Measurements from ENCODE around the gene IQCH. TPM values are rescaled to one million over a fixed set of nuclear protein-coding genes. Genes with fewer than 3 reads are reported as not detected.

Gene IQCH
- total RNA-seq, 1 experiment from 2014 or later: 1.9 TPM

DNA sequence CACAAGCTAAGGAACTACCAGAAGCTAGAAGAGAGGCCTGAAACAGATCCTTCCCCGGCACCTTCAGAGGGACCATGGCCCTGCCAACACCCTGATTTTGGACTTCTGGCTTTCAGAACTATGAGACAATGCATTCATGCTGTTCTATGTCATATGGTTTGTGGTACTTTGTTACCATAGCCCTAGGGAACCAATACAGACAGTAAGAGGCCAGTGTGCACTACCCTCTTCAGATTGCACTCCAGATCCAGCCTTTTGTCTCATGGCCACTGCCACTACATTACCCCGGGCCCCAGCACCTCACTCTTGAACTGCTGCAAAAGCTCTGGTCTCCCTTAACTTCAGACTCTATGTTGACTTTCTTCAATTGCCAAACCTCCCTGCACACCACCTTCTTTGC, 24.1 kb upstream of the IQCH start (continued):
- no peak for TF ChIP-seq MYBL2 (CRISPR knock-in tag; IDR thresholded peaks at IDR 0.05)
- TF ChIP-seq, protein P1, sequence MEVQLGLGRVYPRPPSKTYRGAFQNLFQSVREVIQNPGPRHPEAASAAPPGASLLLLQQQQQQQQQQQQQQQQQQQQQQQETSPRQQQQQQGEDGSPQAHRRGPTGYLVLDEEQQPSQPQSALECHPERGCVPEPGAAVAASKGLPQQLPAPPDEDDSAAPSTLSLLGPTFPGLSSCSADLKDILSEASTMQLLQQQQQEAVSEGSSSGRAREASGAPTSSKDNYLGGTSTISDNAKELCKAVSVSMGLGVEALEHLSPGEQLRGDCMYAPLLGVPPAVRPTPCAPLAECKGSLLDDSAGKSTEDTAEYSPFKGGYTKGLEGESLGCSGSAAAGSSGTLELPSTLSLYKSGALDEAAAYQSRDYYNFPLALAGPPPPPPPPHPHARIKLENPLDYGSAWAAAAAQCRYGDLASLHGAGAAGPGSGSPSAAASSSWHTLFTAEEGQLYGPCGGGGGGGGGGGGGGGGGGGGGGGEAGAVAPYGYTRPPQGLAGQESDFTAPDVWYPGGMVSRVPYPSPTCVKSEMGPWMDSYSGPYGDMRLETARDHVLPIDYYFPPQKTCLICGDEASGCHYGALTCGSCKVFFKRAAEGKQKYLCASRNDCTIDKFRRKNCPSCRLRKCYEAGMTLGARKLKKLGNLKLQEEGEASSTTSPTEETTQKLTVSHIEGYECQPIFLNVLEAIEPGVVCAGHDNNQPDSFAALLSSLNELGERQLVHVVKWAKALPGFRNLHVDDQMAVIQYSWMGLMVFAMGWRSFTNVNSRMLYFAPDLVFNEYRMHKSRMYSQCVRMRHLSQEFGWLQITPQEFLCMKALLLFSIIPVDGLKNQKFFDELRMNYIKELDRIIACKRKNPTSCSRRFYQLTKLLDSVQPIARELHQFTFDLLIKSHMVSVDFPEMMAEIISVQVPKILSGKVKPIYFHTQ (CRISPR knock-in tag; IDR thresholded peaks at IDR 0.05): no peak
- no peak for TF ChIP-seq OVOL2 (CRISPR knock-in tag; IDR thresholded peaks at IDR 0.05; ENCODE audit: borderline replicate concordance)
- TF ChIP-seq ZNF396 (CRISPR knock-in tag; IDR thresholded peaks at IDR 0.05; ENCODE audit: borderline replicate concordance): no peak
- no peak for TF ChIP-seq SOX15 (CRISPR knock-in tag; IDR thresholded peaks at IDR 0.05)
- TF ChIP-seq, protein P2, sequence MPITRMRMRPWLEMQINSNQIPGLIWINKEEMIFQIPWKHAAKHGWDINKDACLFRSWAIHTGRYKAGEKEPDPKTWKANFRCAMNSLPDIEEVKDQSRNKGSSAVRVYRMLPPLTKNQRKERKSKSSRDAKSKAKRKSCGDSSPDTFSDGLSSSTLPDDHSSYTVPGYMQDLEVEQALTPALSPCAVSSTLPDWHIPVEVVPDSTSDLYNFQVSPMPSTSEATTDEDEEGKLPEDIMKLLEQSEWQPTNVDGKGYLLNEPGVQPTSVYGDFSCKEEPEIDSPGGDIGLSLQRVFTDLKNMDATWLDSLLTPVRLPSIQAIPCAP (CRISPR knock-in tag; IDR thresholded peaks at IDR 0.05): no peak
- TF ChIP-seq GTF2I (CRISPR knock-in tag; conservative IDR thresholded peaks at IDR 0.05): no peak

DNA sequence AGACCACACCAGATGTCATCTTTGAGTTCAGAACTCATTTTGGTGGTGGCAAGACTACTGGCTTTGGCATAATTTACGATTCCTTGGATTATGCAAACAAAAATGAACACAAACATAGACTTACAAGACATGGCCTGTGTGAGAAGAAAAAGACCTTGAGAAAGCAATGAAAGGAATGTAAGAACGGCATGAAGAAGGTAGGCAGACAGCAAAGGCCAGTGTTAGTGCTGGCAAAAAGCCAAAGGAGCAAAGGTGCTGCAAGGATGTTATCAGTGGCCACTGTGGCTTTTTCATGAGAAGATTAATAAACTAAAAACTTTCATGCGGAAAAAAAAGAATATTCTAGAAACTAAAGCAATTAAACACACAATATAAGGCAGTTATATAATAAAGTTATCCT, 22.0 kb upstream of the IQCH start:
- no peak for ATAC-seq
- Mint-ChIP-seq H3K36me3 (peaks cover 36% of the 10 kb centered on the region), H3K27ac (0 out of 2 replicates have a peak overlapping the region, but pooled peaks have one; percentile 2), H3K27me3 (ENCODE audit: low read depth) (no peaks in the 10 kb centered on the region), H3K9me3 (no peaks in the 10 kb centered on the region), H3K4me3 (no peak overlapping the region), H3K4me1 (no peaks in the 10 kb centered on the region)
- POLR2A ChIA-PET: no interaction called here
- no peak for DNase-seq (ENCODE audit: low spot score)
- CTCF ChIA-PET: interaction anchor here (0.7 kb wide), 1 partner anchor 12 kb away, joined by 5 read pairs; no protein-coding TSS in a partner anchor
- TF ChIP-seq ZNF138 (CRISPR knock-in tag; conservative IDR thresholded peaks at IDR 0.05) (no peak), FOXP1 (CRISPR knock-in tag; IDR thresholded peaks at IDR 0.05; ENCODE audit: borderline replicate concordance) (no peak), NR2C2 (CRISPR knock-in tag; IDR thresholded peaks at IDR 0.05) (no peak), NFE2L1 (CRISPR knock-in tag; IDR thresholded peaks at IDR 0.05) (no peak), TEAD1 (CRISPR knock-in tag; IDR thresholded peaks at IDR 0.05) (no peak), ETV6 (CRISPR knock-in tag; IDR thresholded peaks at IDR 0.05) (no peak), GTF2I (CRISPR knock-in tag; conservative IDR thresholded peaks at IDR 0.05) (no peak), ZNF671 (CRISPR knock-in tag; IDR thresholded peaks at IDR 0.05) (no peak), CREM (CRISPR knock-in tag; IDR thresholded peaks at IDR 0.05) (no peak), MYBL2 (CRISPR knock-in tag; IDR thresholded peaks at IDR 0.05) (no peak)
- TF ChIP-seq, protein P3, sequence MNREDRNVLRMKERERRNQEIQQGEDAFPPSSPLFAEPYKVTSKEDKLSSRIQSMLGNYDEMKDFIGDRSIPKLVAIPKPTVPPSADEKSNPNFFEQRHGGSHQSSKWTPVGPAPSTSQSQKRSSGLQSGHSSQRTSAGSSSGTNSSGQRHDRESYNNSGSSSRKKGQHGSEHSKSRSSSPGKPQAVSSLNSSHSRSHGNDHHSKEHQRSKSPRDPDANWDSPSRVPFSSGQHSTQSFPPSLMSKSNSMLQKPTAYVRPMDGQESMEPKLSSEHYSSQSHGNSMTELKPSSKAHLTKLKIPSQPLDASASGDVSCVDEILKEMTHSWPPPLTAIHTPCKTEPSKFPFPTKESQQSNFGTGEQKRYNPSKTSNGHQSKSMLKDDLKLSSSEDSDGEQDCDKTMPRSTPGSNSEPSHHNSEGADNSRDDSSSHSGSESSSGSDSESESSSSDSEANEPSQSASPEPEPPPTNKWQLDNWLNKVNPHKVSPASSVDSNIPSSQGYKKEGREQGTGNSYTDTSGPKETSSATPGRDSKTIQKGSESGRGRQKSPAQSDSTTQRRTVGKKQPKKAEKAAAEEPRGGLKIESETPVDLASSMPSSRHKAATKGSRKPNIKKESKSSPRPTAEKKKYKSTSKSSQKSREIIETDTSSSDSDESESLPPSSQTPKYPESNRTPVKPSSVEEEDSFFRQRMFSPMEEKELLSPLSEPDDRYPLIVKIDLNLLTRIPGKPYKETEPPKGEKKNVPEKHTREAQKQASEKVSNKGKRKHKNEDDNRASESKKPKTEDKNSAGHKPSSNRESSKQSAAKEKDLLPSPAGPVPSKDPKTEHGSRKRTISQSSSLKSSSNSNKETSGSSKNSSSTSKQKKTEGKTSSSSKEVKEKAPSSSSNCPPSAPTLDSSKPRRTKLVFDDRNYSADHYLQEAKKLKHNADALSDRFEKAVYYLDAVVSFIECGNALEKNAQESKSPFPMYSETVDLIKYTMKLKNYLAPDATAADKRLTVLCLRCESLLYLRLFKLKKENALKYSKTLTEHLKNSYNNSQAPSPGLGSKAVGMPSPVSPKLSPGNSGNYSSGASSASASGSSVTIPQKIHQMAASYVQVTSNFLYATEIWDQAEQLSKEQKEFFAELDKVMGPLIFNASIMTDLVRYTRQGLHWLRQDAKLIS (CRISPR knock-in tag; IDR thresholded peaks at IDR 0.05; ENCODE audit: borderline replicate concordance): no peak
- TF ChIP-seq, protein P4, sequence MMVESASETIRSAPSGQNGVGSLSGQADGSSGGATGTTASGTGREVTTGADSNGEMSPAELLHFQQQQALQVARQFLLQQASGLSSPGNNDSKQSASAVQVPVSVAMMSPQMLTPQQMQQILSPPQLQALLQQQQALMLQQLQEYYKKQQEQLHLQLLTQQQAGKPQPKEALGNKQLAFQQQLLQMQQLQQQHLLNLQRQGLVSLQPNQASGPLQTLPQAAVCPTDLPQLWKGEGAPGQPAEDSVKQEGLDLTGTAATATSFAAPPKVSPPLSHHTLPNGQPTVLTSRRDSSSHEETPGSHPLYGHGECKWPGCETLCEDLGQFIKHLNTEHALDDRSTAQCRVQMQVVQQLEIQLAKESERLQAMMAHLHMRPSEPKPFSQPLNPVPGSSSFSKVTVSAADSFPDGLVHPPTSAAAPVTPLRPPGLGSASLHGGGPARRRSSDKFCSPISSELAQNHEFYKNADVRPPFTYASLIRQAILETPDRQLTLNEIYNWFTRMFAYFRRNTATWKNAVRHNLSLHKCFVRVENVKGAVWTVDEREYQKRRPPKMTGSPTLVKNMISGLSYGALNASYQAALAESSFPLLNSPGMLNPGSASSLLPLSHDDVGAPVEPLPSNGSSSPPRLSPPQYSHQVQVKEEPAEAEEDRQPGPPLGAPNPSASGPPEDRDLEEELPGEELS (CRISPR knock-in tag; IDR thresholded peaks at IDR 0.05): no peak
- TF ChIP-seq, protein P5, sequence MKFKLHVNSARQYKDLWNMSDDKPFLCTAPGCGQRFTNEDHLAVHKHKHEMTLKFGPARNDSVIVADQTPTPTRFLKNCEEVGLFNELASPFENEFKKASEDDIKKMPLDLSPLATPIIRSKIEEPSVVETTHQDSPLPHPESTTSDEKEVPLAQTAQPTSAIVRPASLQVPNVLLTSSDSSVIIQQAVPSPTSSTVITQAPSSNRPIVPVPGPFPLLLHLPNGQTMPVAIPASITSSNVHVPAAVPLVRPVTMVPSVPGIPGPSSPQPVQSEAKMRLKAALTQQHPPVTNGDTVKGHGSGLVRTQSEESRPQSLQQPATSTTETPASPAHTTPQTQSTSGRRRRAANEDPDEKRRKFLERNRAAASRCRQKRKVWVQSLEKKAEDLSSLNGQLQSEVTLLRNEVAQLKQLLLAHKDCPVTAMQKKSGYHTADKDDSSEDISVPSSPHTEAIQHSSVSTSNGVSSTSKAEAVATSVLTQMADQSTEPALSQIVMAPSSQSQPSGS (CRISPR knock-in tag; IDR thresholded peaks at IDR 0.05; ENCODE audit: borderline replicate concordance, low read depth): no peak
- TF ChIP-seq, protein P6, sequence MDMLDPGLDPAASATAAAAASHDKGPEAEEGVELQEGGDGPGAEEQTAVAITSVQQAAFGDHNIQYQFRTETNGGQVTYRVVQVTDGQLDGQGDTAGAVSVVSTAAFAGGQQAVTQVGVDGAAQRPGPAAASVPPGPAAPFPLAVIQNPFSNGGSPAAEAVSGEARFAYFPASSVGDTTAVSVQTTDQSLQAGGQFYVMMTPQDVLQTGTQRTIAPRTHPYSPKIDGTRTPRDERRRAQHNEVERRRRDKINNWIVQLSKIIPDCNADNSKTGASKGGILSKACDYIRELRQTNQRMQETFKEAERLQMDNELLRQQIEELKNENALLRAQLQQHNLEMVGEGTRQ (CRISPR knock-in tag; IDR thresholded peaks at IDR 0.05): no peak
- TF ChIP-seq, protein P7, sequence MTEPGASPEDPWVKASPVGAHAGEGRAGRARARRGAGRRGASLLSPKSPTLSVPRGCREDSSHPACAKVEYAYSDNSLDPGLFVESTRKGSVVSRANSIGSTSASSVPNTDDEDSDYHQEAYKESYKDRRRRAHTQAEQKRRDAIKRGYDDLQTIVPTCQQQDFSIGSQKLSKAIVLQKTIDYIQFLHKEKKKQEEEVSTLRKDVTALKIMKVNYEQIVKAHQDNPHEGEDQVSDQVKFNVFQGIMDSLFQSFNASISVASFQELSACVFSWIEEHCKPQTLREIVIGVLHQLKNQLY (CRISPR knock-in tag; IDR thresholded peaks at IDR 0.05): no peak
